PFSK-1 (cell line): ENCODE results near the gene ICA1.

ENCODE experiments used
- FOXP2 ChIP-seq: optimal IDR thresholded peaks from 2 replicates; pipeline ENCODE3; 2011; ENCODE audit warnings: borderline replicate concordance, control low read depth, inconsistent platforms; ENCODE audit not compliant: insufficient read depth; ENCODE audit errors: extremely low read length, extremely low read depth
- POLR2AphosphoS5 ChIP-seq: IDR thresholded peaks from 2 replicates; pipeline ENCODE4 v1.6.1; 2012; ENCODE audit warnings: low read depth, mild to moderate bottlenecking, control low read depth, low read length, moderate library complexity
- SIN3A ChIP-seq: IDR thresholded peaks from 2 replicates; pipeline ENCODE4 v1.6.1; 2012; ENCODE audit warnings: mild to moderate bottlenecking, low read length, moderate library complexity, borderline replicate concordance; ENCODE audit not compliant: insufficient read depth
- TAF1 ChIP-seq: IDR thresholded peaks from 2 replicates; pipeline ENCODE4 v1.6.1; 2012; ENCODE audit warnings: low read length, control low read depth, borderline replicate concordance; ENCODE audit not compliant: insufficient read depth
- TF ChIP-seq, protein P1 (sequence below), 2 experiments: IDR thresholded peaks; 2 replicates each; pipeline versions ENCODE4 v1.6.1 to v1.8.0; 2011 to 2012; ENCODE audit warnings: low read depth in 2 of 2, low read length in 2 of 2, control low read depth in 1 of 2, inconsistent platforms in 1 of 2, mild to moderate bottlenecking in 1 of 2, moderate library complexity in 1 of 2; ENCODE audit not compliant: insufficient read depth in 1 of 2

DNA sequence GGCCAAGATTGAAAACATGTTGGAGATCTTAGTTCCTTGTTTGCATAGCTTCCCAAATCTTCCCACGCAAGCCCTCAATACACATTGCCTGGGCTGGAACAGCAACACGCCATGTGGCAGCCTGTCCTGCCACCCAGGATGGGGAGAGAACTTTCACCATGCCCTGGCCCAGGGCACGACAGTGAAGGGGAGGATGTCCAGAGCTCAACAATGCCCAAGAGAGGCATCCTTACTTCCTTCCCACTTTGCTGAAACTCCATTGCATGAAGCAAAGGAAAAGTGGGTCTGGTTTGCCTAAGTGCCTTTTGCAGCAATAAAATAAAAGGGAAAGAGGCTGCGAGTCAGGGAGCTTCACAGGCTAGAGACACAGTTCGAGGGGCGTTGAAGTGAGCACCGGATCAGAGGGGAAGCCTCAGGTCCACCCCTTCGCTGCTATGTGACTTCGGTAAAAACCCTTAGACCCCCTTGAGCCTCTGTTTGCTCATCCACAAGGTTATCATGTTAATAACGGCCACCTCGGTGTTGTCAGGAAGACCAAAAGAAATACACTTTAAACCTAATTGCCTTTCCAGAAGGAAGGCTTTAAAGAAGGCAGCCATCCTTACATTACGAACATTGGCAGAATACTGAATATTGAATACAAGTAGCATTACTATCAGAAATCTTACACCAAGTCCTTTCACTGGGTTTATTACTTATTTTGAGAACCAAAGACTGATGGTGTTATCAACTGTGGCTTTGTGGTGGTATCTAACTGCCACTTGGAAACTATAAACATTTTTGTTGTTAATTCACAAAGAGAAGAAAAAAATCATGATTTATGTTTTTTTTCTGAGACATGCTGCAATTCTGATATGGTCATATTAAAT lies 133.3 kb downstream of the ICA1 start:
- TF ChIP-seq TAF1 (no peak), POLR2AphosphoS5 (no peak), SIN3A (no peak), FOXP2 (no peak)
- TF ChIP-seq, protein P1, sequence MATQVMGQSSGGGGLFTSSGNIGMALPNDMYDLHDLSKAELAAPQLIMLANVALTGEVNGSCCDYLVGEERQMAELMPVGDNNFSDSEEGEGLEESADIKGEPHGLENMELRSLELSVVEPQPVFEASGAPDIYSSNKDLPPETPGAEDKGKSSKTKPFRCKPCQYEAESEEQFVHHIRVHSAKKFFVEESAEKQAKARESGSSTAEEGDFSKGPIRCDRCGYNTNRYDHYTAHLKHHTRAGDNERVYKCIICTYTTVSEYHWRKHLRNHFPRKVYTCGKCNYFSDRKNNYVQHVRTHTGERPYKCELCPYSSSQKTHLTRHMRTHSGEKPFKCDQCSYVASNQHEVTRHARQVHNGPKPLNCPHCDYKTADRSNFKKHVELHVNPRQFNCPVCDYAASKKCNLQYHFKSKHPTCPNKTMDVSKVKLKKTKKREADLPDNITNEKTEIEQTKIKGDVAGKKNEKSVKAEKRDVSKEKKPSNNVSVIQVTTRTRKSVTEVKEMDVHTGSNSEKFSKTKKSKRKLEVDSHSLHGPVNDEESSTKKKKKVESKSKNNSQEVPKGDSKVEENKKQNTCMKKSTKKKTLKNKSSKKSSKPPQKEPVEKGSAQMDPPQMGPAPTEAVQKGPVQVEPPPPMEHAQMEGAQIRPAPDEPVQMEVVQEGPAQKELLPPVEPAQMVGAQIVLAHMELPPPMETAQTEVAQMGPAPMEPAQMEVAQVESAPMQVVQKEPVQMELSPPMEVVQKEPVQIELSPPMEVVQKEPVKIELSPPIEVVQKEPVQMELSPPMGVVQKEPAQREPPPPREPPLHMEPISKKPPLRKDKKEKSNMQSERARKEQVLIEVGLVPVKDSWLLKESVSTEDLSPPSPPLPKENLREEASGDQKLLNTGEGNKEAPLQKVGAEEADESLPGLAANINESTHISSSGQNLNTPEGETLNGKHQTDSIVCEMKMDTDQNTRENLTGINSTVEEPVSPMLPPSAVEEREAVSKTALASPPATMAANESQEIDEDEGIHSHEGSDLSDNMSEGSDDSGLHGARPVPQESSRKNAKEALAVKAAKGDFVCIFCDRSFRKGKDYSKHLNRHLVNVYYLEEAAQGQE (IDR thresholded peaks at IDR 0.05; ENCODE audit: insufficient read depth in 1 of 2, low read depth in 2 of 2, low read length in 2 of 2), result no peak
